ENCODE measurements around the gene DAAM1. TPM values are rescaled to one million over a fixed set of nuclear protein-coding genes. Genes with fewer than 3 reads are reported as not detected.

The DAAM1 gene
- polyA plus RNA-seq, 3 donors, result 3.2 to 6.3 (median 4.4) TPM

DNA sequence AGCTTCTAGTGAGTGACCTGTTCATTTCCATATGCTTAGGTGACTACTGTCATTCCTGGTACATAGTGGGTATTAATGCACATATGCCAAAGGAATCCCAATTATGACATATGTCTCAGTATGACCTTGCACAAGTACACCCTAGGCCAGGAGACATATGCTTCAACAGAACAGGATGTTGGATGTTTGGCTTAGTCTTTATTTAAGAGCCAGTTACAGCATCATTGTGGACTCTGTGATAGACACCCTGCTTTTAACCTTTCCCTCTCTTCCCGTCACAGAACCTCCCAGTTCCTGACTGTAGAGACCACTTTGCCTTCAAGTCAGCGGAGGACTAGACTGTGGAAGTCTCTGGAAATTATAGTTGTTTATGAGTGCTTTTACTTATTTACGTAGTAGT is 72.9 kb downstream of the DAAM1 start:
- Mint-ChIP-seq H3K36me3 (peaks cover 16 to 17% of the 10 kb centered on the region in 2 donors), H3K4me1 (peaks cover 2% of the 10 kb centered on the region), H3K27me3 (ENCODE audit: low read depth in 3 of 3) (peaks cover 0 to 1% (median 0%) of the 10 kb centered on the region in 3 donors), H3K9me3 (peaks cover 0 to 3% (median 0%) of the 10 kb centered on the region in 7 donors), H3K4me3 (no peak overlapping the region), H3K27ac (no peak overlapping the region)
- Histone ChIP-seq H3K4me1 (ENCODE audit: control insufficient read depth in 1 of 2, insufficient read depth in 2 of 2, low read length in 2 of 2) (no peaks in the 10 kb centered on the region), H3K9me3 (replicated peaks in 1 of 2; ENCODE audit: control insufficient read depth in 1 of 2, insufficient read depth in 1 of 2, low read length in 2 of 2) (no peaks in the 10 kb centered on the region), H3K36me3 (replicated peaks in 1 of 2; ENCODE audit: control insufficient read depth in 1 of 2, insufficient read depth in 2 of 2, low read length in 2 of 2) (peaks cover 0 to 2% of the 10 kb centered on the region in 2 donors), H3K4me2 (replicated peaks; ENCODE audit: extremely low read depth, low read length, poor library complexity, severe bottlenecking) (no peak overlapping the region), H2AFZ (ENCODE audit: insufficient read depth, low read depth, low read length, poor library complexity, severe bottlenecking) (no peak overlapping the region), H3K9ac (ENCODE audit: insufficient read depth, low read length, poor library complexity, severe bottlenecking) (no peak overlapping the region), H3K79me2 (ENCODE audit: insufficient read depth, low read length) (no peaks in the 10 kb centered on the region), H4K20me1 (ENCODE audit: insufficient read depth, low read length) (no peaks in the 10 kb centered on the region), H3K27me3 (ENCODE audit: control insufficient read depth in 2 of 2, insufficient read depth in 2 of 2, low read length in 2 of 2) (no peaks in the 10 kb centered on the region), H3K27ac (ENCODE audit: low read depth in 1 of 2, low read length in 2 of 2) (no peak overlapping the region), H3K4me3 (replicated peaks in 1 of 3; ENCODE audit: low read depth in 2 of 3, low read length in 3 of 3) (no peak overlapping the region)
- TF ChIP-seq, protein P1, sequence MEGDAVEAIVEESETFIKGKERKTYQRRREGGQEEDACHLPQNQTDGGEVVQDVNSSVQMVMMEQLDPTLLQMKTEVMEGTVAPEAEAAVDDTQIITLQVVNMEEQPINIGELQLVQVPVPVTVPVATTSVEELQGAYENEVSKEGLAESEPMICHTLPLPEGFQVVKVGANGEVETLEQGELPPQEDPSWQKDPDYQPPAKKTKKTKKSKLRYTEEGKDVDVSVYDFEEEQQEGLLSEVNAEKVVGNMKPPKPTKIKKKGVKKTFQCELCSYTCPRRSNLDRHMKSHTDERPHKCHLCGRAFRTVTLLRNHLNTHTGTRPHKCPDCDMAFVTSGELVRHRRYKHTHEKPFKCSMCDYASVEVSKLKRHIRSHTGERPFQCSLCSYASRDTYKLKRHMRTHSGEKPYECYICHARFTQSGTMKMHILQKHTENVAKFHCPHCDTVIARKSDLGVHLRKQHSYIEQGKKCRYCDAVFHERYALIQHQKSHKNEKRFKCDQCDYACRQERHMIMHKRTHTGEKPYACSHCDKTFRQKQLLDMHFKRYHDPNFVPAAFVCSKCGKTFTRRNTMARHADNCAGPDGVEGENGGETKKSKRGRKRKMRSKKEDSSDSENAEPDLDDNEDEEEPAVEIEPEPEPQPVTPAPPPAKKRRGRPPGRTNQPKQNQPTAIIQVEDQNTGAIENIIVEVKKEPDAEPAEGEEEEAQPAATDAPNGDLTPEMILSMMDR (IDR thresholded peaks at IDR 0.05), result no peak
- 100% methylated on average over 1 of the region's 3 CpGs for WGBS (ENCODE audit: insufficient coverage)
- intact Hi-C loops (cut with micrococcal nuclease), result no loop called here
- no peak for DNase-seq

DNA sequence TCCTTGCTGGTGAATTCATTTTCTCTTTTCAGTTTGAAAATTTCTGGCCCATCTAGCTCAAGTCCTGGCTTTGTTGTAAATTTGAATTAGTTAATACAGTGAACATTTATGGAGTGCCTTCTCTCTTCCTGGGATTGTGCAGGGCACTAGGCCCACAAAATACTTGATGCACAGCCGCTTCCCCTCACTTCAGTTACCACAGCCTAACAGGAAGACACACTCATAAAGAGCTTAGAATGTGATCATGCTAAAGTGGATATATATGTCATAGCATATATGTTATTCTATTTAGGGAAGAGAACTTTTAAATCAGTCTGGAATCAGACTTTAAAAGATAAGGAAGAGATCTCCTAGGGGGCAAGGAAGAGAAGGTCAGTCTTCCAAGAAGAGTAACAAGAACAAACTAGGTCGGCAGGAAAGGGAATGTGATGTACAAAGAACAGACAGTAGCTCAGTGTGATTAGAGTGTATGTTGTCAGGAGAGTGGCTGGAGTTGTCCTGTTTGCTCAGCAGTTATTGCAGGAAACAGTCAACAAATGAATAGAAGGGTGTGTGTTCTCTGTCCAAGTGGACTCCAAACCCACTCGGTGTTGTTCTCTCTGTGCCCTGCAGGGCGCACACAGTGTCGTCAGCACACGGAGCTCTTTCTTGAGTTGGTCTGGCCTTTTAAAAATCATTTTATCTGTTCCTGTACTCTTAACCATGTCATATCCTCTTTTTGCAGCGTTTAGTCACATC is 74.4 kb downstream of the DAAM1 start:
- Mint-ChIP-seq H3K9me3 (peaks cover 0 to 3% (median 0%) of the 10 kb centered on the region in 7 donors), H3K27me3 (ENCODE audit: low read depth in 3 of 3) (peaks cover 0 to 1% (median 0%) of the 10 kb centered on the region in 3 donors), H3K36me3 (peaks cover 16 to 24% of the 10 kb centered on the region in 2 donors), H3K27ac (peak overlapping the region in 1 of 7 donors; percentile 19), H3K4me1 (peaks cover 2% of the 10 kb centered on the region), H3K4me3 (no peak overlapping the region)
- H3K9ac ChIP-seq (ENCODE audit: insufficient read depth, low read length, poor library complexity, severe bottlenecking), result no peak overlapping the region
- H4K20me1 ChIP-seq (ENCODE audit: insufficient read depth, low read length), result no peaks in the 10 kb centered on the region
- H3K36me3 ChIP-seq (replicated peaks in 1 of 2; ENCODE audit: control insufficient read depth in 1 of 2, insufficient read depth in 2 of 2, low read length in 2 of 2), result peaks cover 0 to 2% of the 10 kb centered on the region in 2 donors
- TF ChIP-seq, protein P1 (IDR thresholded peaks at IDR 0.05), result no peak
- no peaks in the 10 kb centered on the region for H3K27me3 ChIP-seq (ENCODE audit: control insufficient read depth in 2 of 2, insufficient read depth in 2 of 2, low read length in 2 of 2)
- no peaks in the 10 kb centered on the region for H3K9me3 ChIP-seq (replicated peaks in 1 of 2; ENCODE audit: control insufficient read depth in 1 of 2, insufficient read depth in 1 of 2, low read length in 2 of 2)
- no peaks in the 10 kb centered on the region for H3K79me2 ChIP-seq (ENCODE audit: insufficient read depth, low read length)
- no peak overlapping the region for H3K4me2 ChIP-seq (replicated peaks; ENCODE audit: extremely low read depth, low read length, poor library complexity, severe bottlenecking)
- intact Hi-C loops (cut with micrococcal nuclease), result no loop called here
- H2AFZ ChIP-seq (ENCODE audit: insufficient read depth, low read depth, low read length, poor library complexity, severe bottlenecking), result no peak overlapping the region
- H3K4me3 ChIP-seq (replicated peaks in 1 of 3; ENCODE audit: low read depth in 2 of 3, low read length in 3 of 3), result no peak overlapping the region
- H3K27ac ChIP-seq (ENCODE audit: low read depth in 1 of 2, low read length in 2 of 2), result no peak overlapping the region
- 95% methylated on average over 4 of the region's 7 CpGs for WGBS (ENCODE audit: insufficient coverage)
- DNase-seq, result no peak
- no peaks in the 10 kb centered on the region for H3K4me1 ChIP-seq (ENCODE audit: control insufficient read depth in 1 of 2, insufficient read depth in 2 of 2, low read length in 2 of 2)
